Kidney (tissue), 14 donors: ENCODE data around the gene NUDT4. TPM values are rescaled to one million over a fixed set of nuclear protein-coding genes. Genes with fewer than 3 reads are reported as not detected.
"Not testable (repeated sequence)": the region's sequence is repeated elsewhere in the genome, so short reads cannot be mapped to it uniquely, and the experiment has no call there.

Experiments used
- DNase-seq, 5 donors: peaks; one replicate each; pipeline ENCODE4 v3.0.0-alpha.2; 2013 to 2020
- FAIRE-seq: peaks from 2 replicates; lab custom pipeline; 2012; peaks lifted over from hg19 to GRCh38; lab: Jason Lieb, UNC
- H3K27ac ChIP-seq, 2 donors: one replicate each; pipeline ENCODE4 v1.7.0; 2013; ENCODE audit warnings: low read depth in 2 of 2, low read length in 2 of 2, inconsistent platforms in 1 of 2
- H3K27me3 ChIP-seq: one replicate; pipeline ENCODE4 v1.7.1; 2013; ENCODE audit warnings: low read length, inconsistent platforms; ENCODE audit not compliant: control insufficient read depth, insufficient read depth
- H3K36me3 ChIP-seq, 3 donors: one replicate each; pipeline versions ENCODE4 v1.7.0 to v1.7.1; 2013; ENCODE audit warnings: low read length in 3 of 3, control low read depth in 1 of 3, inconsistent platforms in 1 of 3; ENCODE audit not compliant: insufficient read depth in 3 of 3, control insufficient read depth in 2 of 3
- H3K4me1 ChIP-seq, 3 donors: one replicate each; pipeline versions ENCODE4 v1.7.0 to v1.7.1; 2013; ENCODE audit warnings: low read length in 3 of 3, inconsistent platforms in 1 of 3, low read depth in 1 of 3; ENCODE audit not compliant: control insufficient read depth in 2 of 3, insufficient read depth in 2 of 3
- H3K4me3 ChIP-seq, 3 donors: one replicate each; pipeline versions ENCODE4 v1.7.0 to v1.8.1; 2013; ENCODE audit warnings: low read length in 3 of 3, control low read depth in 1 of 3, inconsistent platforms in 1 of 3
- H3K9ac ChIP-seq, 3 donors: one replicate each; pipeline versions ENCODE4 v1.7.0 to v1.7.1; 2013; ENCODE audit warnings: low read length in 3 of 3, control low read depth in 1 of 3, inconsistent platforms in 1 of 3
- H3K9me3 ChIP-seq, 3 donors: one replicate each; pipeline versions ENCODE4 v1.7.0 to v1.7.1; 2013; ENCODE audit warnings: low read length in 3 of 3, control low read depth in 1 of 3, inconsistent platforms in 1 of 3; ENCODE audit not compliant: control insufficient read depth in 2 of 3, insufficient read depth in 1 of 3
- CTCF ChIP-seq: IDR thresholded peaks from 3 replicates; pipeline ENCODE4 v1.5.1; 2012; ENCODE audit warnings: mild to moderate bottlenecking, moderate library complexity, borderline replicate concordance; ENCODE audit not compliant: insufficient read depth; ENCODE audit errors: extremely low read depth
- intact Hi-C: fragments of 100-400 bp; cut with DNase I; formaldehyde crosslinking; loops from one replicate; pipeline ENCODE4 v1.11.1; 2022
- polyA plus RNA-seq: library from polyadenylated mRNA; stranded (reverse); fragments of 350-450 nt; fragmentation: Illumina TruSeq; extraction: RNeasy Lipid Tissue Mini Kit (QIAGEN cat#74804); gene quantifications from one replicate; pipeline ENCODE4 v1.2.3, GENCODE V29; 2014; ENCODE audit warnings: low read depth, low replicate concordance; ENCODE audit not compliant: insufficient read depth
- total RNA-seq: library from RNA; stranded (reverse); fragmentation: NEBNext Ultra II Directional; extraction: Animal tissue kit (Norgen Biotek cat#: 25700); gene quantifications from one replicate; pipeline ENCODE4 v1.2.1, GENCODE V29; 2021
- donor health status: control.
- donor health status: control.
- donor health status: control.
- donor health status: control.
- donor health status: control.
- donor health status: DM: yes; HTN: yes; CAD: no.
- donor health status: Normal renal cell carcinoma (clear cell type).

The NUDT4 gene
- total and polyA plus RNA-seq, 2 donors from 2014 or later: 104 to 127 TPM

GRCh38 chr12:93373961-93374656 lies 3.6 kb upstream of the NUDT4 start:
- H3K27me3 ChIP-seq: no peaks in the 10 kb centered on the region
- TF ChIP-seq CTCF: no peak
- peak overlapping the region; percentile 15 to 57 for H3K27ac ChIP-seq
- peaks cover 2 to 7% (median 3%) of the 10 kb centered on the region in 3 donors for H3K4me1 ChIP-seq
- no peaks in the 10 kb centered on the region for H3K36me3 ChIP-seq
- FAIRE-seq: no peak
- H3K9me3 ChIP-seq: no peaks in the 10 kb centered on the region
- peak overlapping the region in 1 of 3 donors; percentile 21 for H3K9ac ChIP-seq
- peak overlapping the region in 1 of 3 donors; percentile 37 for H3K4me3 ChIP-seq
- DNase-seq: peak in 2 of 5 donors; percentile 15 to 20
- intact Hi-C loops: no loop called here

- Histone ChIP-seq H3K27ac (peak overlapping the region; percentile 82 to 90), H3K9me3 (no peaks in the 10 kb centered on the region), H3K4me1 (peaks cover 2 to 7% (median 3%) of the 10 kb centered on the region in 3 donors), H3K4me3 (peak overlapping the region in 1 of 3 donors; percentile 74), H3K36me3 (no peaks in the 10 kb centered on the region), H3K27me3 (no peaks in the 10 kb centered on the region), H3K9ac (peak overlapping the region in 1 of 3 donors; percentile 90)
- intact Hi-C loops: no loop called here
- no peak for FAIRE-seq
- peak in 1 of 5 donors; percentile 36 for DNase-seq
- no peak for TF ChIP-seq CTCF
Observed at GRCh38 chr12:93375906-93376305, 1.8 kb upstream of the NUDT4 start.

- intact Hi-C loops: no loop called here
- Histone ChIP-seq H3K9me3 (no peaks in the 10 kb centered on the region), H3K4me1 (peaks cover 3 to 12% (median 5%) of the 10 kb centered on the region in 3 donors), H3K27ac (peak overlapping the region; percentile 82 to 90), H3K9ac (peak overlapping the region in 2 of 3 donors; percentile 11 to 90), H3K27me3 (no peaks in the 10 kb centered on the region), H3K4me3 (peak overlapping the region; percentile 66 to 89 (median 74)), H3K36me3 (no peaks in the 10 kb centered on the region)
- FAIRE-seq: no peak
- DNase-seq: peak in 4 of 5 donors; percentile 29 to 61 (median 58)
- no peak for TF ChIP-seq CTCF
Observed at GRCh38 chr12:93376436-93377251, 1.1 kb upstream of the NUDT4 start.

GRCh38 chr12:93378196-93378997 lies 672 bp downstream of the NUDT4 start:
- Histone ChIP-seq H3K4me1 (peaks cover 3 to 13% (median 6%) of the 10 kb centered on the region in 3 donors), H3K4me3 (peak overlapping the region; percentile 95 to 100 (median 95)), H3K9ac (peak overlapping the region; percentile 97 to 100 (median 98)), H3K27ac (peak overlapping the region; percentile 95 to 97)
- intact Hi-C loops, H3K9me3 ChIP-seq, H3K27me3 ChIP-seq, H3K36me3 ChIP-seq, FAIRE-seq: not testable (repeated sequence)
- peak; percentile 65 to 82 (median 74) for DNase-seq
